HG03097 (cell line): Measurements from ENCODE around the gene PRTN3.
"Not testable (repeated sequence)": the region's sequence is repeated elsewhere in the genome, so short reads cannot be mapped to it uniquely, and the experiment has no call there.

Experiments
- ATAC-seq: cut with Tn5 transposase; IDR thresholded peaks from one replicate; pipeline ENCODE4 v1.9.1; 2021; ENCODE audit not compliant: unreplicated experiment, low FRiP score

The PRTN3 gene

DNA sequence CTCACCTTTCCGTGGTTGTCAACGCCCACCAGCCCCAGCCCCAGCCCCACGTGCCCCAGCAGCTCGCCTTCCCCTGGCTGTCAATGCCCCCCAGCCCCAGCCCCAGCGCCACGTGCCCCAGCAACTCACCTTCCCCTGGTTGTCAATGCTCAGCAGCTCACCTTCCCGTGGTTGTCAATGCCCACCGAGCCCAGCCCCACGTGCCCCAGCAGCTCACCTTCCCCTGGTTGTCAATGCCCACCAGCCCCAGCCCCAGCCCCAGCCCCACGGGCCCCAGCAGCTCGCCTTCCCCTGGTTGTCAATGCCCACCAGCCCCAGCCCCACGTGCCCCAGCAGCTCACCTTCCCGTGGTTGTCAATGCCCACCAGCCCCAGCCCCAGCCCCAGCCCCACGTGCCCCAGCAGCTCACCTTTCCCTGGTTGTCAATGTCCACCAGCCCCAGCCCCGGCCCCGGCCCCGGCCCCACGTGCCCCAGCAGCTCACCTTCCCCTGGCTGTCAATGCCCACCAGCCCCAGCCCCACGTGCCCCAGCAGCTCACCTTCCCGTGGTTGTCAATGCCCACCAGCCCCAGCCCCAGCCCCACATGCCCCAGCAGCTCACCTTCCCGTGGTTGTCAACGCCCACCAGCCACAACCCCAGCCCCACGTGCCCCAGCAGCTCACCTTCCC, 37.3 kb downstream of the PRTN3 start:
- ATAC-seq = not testable (repeated sequence)

DNA sequence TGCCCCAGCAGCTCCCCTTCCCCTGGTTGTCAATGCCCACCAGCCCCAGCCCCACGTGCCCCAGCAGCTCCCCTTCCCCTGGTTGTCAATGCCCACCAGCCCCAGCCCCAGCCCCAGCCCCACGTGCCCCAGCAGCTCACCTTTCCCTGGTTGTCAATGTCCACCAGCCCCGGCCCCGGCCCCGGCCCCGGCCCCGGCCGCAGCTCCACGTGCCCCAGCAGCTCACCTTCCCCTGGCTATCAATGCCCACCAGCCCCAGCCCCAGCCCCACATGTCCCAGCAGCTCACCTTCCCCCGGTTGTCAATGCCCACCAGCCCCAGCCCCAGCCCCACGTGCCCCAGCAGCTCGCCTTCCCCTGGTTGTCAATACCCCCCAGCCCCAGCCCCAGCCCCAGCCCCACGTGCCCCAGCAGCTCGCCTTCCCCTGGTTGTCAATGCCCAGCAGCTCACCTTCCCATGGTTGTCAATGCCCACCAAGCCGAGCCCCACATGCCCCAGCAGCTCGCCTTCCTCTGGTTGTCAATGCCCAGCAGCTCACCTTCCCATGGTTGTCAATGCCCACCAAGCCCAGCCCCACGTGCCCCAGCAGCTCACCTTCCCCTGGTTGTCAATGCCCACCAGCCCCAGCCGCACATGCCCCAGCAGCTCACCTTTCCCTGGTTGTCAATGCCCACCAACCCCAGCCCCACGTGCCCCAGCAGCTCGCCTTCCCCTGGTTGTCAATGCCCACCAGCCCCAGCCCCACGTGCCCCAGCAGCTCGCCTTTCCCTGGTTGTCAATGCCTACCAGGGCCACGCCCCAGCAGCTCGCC, 38.2 kb downstream of the PRTN3 start:
- not testable (repeated sequence) for ATAC-seq

DNA sequence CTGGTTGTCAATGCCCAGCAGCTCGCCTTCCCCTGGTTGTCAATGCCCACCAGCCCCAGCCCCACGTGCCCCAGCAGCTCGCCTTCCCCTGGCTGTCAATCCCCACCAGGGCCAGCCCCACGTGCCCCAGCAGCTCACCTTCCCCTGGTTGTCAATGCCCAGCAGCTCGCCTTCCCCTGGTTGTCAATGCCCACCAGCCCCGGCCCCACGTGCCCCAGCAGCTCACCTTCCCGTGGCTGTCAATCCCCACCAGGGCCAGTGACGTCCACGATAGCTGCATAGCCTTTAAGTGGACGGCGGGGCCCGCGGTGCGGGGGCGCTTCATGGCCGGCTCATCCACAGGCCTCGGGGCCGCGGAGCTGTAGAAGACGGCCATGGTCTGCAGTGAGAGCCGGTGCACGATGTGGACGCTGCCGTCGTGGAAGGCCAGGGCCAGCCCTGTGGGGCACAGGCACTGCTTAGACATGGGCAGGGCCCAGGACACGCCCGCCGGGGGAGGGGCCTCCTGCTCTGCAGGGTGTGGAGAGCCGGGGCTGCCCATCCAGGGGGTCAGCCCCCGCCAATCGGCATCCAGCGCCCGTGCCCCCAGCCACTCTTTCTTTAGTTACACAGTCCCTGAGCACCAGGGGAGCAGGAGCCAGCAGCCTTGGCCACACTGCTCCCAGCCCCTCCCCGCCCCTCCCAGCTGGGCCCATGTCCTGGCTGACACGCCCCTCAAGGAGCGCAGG, 39.1 kb downstream of the PRTN3 start:
- ATAC-seq = no peak

DNA sequence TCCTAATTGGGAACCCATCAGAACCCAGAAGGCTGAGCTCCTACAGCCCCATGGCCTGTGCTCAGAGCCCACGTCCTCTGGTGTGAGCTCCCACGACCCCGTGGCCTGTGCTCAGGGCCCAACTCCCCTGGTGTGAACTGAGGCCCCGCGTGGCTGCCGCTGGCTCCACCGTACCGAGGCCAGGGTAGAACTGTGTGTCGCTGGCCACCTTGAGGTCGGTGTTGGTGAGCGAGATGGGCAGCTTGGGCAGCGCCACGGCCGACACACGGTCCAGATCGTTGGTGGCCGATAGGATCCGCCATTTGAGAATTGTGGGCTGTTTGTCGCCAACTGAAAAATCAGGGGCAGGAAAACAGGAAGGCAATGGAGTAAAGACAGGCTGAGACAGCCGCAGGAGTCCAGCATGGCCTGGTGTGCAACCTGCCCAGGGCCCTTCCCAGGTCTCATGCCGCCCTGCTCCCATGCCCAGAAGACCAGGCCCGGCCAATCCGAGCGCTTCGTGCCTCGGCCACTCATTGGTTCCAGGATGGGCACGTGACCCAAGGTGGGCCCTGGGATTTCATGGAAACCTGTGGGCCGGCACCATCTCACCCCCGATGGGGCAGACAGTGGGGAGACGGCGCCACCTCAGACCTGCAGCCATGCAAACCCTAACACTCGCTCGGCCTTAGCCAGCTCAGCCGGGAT, 40.7 kb downstream of the PRTN3 start:
- no peak for ATAC-seq

DNA sequence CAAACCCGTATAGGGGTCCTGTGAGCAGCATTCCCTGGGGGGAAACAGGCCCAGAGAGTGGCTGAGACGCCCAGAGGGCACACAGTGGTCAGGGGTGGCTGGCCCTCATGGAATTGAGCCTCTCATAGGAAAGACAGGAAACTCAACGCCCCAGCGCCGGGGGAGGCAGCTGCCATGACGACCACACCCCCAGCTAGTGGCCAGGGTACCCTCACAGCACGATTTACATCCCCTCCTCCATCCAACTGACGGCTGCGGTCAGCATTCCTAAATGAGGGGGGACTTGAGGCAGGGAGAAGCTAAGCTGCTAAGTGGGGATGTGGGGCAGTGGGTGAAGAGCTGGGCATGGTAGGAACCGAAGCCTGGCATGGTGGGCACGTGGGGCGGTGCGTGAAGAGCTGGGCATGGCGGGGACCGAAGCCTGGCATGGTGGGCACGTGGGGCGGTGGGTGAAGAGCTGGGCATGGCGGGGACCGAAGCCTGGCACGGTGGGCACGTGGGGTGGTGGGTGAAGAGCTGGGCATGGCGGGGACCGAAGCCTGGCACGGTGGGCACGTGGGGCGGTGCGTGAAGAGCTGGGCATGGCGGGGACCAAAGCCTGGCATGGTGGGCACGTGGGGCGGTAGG, 42.2 kb downstream of the PRTN3 start:
- no peak for ATAC-seq

DNA sequence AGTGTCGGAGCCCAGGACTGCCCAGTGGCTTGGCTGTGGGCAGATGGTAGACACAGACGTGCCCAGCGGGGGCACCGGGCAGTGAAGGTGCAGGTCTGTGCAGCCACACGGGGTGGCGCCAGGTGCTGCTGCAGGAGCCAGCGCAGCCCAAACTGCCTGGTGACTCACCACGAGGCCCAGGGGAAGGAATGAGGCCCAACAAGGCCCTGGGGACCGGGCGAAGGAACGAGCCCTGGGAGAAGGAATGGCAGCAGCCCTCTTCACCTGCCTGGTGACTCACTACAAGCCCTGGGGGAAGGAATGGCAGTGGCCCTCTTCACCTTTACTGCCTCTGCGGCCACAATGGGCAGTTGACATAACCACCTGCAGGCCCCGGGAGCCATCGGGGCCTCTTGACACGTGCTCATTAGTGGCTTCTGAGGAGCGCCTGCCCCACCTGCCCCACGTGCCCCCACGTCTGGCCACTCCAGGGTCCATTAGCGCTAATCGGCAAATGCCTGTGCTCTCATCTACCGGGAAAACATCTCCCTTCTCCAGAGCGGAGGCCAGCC, 42.9 kb downstream of the PRTN3 start:
- no peak for ATAC-seq

DNA sequence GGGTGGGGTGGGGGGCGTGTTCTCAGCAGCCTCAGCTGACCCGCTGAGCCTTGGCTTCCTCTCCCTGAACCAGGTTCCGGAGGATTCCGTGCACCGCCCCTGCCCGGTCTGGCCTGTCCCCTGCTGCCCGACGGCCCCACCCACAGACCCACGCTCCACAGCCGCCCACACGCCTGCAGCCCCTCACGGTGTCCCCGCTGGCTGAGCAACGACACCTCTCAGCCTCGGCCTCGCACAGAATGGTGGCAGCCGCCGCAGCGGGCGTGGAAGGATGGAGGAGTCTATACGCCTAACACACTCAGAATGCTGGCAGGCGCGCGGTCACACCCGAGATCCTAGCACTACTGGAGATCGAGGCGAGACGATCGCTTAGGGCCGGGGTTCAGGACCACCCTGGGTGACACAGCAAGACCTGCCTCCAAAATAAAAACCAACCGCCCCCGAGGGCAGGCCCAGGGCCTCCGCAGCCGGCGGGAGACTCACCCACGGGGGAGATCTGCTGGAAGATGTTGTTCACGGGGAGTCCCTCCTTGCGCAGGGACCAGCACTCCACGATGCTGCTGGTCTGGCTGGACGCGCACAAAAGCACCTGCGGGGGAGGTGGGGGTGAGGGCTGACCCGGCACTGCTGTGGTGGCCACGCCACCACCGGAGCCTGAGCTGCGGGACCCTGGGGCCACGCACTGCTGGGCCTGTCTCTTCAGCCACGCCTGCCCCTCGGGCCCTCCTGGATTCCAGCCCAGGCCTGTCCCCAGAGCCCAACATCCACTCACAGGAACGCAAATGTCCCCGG, 43.8 kb downstream of the PRTN3 start:
- no peak for ATAC-seq

DNA sequence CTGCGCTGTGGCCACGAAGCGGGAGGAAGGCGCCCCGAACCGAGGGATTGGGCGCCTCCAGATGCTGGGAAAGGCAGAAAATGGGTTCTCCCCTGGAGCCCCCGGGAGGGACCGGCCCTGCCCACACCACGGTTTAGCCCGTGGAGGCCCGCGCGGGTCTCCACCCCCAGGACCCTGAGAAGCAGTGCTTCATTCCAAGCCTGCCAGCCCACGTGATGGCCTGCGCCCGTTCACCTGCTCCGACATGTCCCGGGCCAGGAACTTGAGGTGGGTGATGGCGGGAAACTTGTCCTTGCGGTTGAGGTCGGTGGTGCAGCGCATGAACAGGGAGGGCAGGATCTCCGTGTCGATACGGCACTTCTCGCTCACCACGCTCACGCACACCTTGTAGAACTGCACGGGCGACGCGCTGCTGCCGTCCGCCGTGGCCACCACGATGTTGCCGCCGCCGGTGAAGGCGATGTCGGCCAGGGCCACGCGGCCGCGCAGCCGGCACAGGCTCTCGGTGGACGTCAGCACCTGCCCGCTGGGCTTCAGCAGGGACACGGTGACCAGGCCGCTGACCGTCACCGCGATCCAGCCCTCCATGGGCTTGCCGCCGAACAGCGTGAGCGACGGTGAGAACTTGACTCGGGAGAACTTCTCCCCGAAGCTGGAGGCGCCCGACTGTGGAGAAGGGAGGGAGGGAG, 44.9 kb downstream of the PRTN3 start:
- ATAC-seq = no peak

DNA sequence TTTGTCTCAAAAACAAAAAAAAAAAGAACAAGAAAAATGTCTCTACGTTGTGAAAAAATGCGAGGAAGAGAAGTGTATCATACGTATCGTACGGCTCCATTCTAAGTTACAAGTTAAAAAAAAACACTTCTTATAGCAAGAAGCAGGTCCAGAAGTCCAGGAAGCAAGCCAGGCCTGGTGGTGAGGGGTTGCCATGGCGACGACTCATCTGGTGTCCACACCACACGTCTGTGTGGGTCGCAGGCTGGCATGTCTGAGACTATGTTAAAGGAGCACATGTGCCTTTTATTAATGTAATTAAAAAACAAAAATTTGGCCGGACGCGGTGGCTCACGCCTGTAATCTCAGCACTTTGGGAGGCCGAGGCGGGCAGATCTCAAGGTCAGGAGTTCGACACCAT, 46.3 kb downstream of the PRTN3 start:
- ATAC-seq = no peak

DNA sequence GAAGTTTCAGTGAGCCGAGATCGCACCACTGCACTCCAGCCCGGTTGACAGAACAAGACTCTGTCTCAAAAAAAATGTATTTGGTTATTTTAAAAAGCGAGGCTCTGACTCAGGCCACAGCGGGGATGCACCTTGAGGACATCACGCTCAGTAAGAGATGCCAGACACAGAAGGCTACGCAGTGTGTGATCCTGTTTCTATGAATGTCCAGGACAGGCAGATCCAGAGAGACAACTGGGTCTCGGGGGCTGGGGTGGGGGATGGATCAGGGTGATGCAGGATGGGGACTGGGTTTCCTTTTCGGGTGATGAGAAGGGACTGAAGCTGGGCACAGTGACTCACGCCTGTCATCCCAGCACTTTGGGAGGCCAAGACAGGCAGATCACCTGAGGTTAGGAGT, 46.8 kb downstream of the PRTN3 start:
- no peak for ATAC-seq

DNA sequence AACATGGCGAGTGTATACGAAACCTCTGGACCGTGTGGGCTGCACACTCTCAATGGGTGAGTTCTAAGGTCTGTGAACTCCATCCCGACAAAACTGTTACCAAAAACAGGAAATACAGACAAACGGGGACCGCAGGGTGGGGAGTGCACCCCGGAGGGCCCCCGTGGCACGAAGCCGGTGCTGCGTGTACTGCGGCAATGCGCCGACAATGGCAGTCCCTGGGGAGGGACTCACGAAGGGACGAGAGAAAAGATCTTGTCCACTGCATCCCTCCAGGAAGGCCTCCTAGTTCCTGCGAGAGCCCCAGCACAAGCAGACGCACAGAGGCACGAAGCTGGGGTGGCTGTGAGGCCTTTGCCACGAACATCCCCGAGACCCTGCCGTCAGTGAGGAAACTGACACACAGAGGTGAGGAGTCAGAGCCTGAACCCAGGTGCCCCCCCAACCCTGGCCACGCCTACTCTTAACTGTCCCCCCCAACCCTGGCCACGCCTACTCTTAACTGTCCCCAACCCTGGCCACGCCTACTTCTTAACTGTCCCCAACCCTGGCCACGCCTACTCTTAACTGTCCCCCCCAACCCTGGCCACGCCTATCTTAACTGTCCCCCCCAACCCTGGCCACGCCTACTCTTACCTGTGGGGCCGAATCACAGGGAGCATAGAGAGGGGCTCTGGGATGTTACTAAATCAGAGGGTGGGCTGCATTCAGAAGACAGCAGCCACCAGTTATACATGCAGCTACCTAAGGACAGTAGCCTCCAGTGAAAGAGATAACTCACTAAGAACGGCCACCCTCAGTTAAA, 48.0 kb downstream of the PRTN3 start:
- ATAC-seq = no peak

DNA sequence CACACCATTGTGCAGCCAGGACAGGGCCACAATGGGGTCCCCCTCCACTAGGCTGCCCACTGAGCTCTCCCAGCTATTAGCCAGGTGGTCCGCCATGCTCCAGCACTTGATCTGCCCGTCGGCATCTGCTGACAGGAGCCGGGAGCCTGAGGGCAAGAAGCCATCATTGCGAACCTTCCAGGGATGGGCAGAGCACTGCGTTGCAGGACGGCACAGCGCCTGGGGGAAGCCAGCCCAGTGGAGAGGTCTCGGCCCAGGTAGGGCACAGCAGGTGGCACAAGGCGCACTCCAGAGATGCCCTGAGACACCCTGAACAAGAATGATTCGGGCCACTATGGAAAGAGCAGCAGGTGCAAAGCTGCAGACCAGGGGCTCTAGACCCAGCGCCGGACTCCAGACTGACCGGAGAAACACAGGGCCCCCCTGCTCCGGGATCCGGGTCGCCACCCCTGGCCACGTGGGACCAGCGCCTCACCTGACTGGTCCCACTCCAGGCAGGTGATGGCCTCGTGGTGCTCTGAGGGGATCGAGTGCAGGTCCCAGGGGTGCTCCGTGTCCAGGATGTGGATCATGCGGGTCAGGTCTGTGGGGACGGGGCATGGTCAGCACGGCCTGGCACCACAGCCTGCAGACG, 49.0 kb downstream of the PRTN3 start:
- ATAC-seq = no peak

DNA sequence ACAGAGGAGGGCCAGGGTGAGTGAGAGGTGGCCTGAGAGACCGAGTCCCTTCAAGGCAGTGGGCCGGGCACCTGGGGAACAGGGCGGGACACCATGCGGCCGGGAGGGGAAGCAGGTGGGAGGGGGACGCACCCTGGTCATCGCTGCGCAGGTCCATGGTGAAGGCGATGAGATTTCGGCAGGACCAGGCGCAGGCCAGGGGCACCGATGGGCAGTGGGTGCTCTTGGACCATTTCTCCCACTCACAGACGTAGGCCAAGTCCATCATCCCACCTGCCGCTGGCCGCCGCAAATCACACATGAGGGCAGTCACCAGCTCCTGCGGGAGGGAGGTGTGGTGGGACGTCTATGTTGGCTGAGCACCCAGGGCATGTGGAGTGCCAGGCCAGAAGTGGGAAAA, 50.0 kb downstream of the PRTN3 start:
- ATAC-seq = no peak

DNA sequence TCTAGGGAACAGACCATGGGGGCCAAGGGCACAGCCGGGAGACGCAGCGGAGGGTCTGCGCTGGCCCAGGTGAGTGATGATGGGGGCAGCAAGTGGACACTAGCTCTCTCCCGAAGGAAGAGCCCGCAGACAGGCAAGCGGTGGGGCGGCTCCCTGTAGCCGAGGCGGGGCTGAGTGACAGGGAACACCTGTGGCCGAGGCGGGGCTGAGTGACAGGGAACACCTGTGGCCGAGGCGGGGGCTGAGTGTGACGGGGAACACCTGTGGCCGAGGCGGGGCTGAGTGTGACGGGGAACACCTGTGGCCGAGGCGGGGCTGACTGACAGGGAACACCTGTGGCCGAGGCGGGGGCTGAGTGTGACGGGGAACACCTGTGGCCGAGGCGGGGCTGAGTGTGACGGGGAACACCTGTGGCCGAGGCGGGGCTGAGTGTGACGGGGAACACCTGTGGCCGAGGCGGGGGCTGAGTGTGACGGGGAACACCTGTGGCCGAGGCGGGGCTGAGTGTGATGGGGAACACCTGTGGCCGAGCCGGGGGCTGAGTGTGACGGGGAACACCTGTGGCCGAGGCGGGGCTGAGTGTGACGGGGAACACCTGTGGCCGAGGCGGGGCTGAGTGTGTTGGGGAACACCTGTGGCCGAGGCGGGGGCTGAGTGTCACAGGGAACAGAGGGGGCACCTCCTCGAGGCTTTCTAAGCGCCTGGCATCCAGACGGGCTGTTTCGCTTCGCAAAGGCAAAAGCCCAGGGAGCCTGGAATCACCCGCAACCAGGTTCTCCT, 50.8 kb downstream of the PRTN3 start:
- not testable (repeated sequence) for ATAC-seq

DNA sequence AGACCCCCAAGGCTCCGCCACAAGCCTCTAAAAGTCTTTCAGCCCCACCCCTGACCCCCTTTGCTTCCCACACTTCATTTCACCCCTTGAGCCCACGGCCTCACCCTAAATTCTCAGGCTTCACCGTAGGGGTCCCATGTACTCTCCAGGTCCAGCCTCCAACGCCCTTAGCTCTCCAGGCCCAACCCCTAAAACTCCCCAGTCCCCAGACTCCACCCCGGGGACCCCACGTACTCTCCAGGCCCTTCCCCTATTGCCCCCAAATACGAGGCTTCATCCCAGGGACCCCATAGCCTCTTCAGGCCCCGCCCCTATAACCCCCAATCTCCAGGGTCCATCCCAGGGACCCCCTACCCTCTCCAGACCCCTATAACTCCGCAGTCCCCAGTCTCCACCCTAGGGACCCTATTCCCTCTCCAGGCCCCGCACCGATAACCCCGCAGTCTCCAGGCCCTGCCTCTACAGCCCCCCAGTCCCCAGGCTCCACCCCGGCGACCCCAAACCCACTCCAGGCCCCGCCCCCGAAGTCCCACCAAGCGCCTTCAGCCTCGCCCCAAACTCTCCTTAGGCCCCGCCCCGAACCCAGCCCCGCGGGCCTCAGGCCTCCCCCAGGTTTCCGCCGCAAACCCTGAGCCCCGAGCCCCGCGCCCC, 51.6 kb downstream of the PRTN3 start:
- peak; percentile 7 for ATAC-seq
